Right cardiac atrium (tissue), 5 donors: ENCODE measurements around the gene OR6A2. TPM values are rescaled to one million over a fixed set of nuclear protein-coding genes. Genes with fewer than 3 reads are reported as not detected.
"Not testable (repeated sequence)": the region's sequence is repeated elsewhere in the genome, so short reads cannot be mapped to it uniquely, and the experiment has no call there.

Experiments
- ATAC-seq, 2 donors: fragments of 200-7000 bp; cut with Tn5 transposase; one replicate each; pipeline versions ENCODE4 v1.8.0 to v1.9.1; 2020; ENCODE audit warnings: moderate library complexity in 2 of 2, mild to moderate bottlenecking in 1 of 2
- DNase-seq, 3 donors: peaks; one replicate each; pipeline ENCODE4 v3.0.0-alpha.2; 2020
- H3K27ac ChIP-seq: one replicate; pipeline ENCODE4 v1.5.1; 2013; ENCODE audit warnings: mild to moderate bottlenecking, low read length, control low read depth, moderate library complexity
- H3K27me3 ChIP-seq: one replicate; pipeline ENCODE4 v1.6.1; 2013; ENCODE audit not compliant: control insufficient read depth, insufficient read depth
- H3K4me1 ChIP-seq: one replicate; pipeline ENCODE4 v1.6.1; 2013; ENCODE audit warnings: low read length; ENCODE audit not compliant: control insufficient read depth, insufficient read depth
- H3K4me3 ChIP-seq: one replicate; pipeline ENCODE4 v1.5.1; 2013; ENCODE audit warnings: low read length, control low read depth
- H3K9me3 ChIP-seq: one replicate; pipeline ENCODE4 v1.6.1; 2013; ENCODE audit warnings: low read length; ENCODE audit not compliant: control insufficient read depth
- WGBS: extraction: QIAGEN DNeasy Blood & Tissue Kit; methylation state at CpG from one replicate; pipeline ENCODE4 v1.1.7; 2013; 5-methylcytosine and 5-hydroxymethylcytosine counted together
- intact Hi-C, 4 donors: fragments of 100-400 bp; cut with DNase I; formaldehyde crosslinking; loops; one replicate each; pipeline versions ENCODE4 v1.11.0 to v1.14.0; 2022 to 2023
- polyA plus RNA-seq: library from polyadenylated mRNA; stranded (reverse); fragments of 200-250 nt; gene quantifications from one replicate; pipeline ENCODE4 v1.2.3, GENCODE V29; 2013
- total RNA-seq, 4 donors: library from RNA; stranded (reverse); fragmentation: NEBNext Ultra II Directional; extraction: Animal tissue kit (Norgen Biotek cat#: 25700); gene quantifications; one replicate each; pipeline ENCODE4 v1.2.1, GENCODE V29; 2021
- donor health status: healthy with polysubstance abuse.
- donor health status: DM: no; HTN: yes; CAD: no.
- donor health status: DM: no; HTN: no; CAD: no.
- donor health status: DM: no; HTN: yes; CAD: no; lungs with severe emphysema.
- donor health status: DM: yes; HTN: yes; CAD: no.

OR6A2 gene
- total and polyA plus RNA-seq, 5 donors = 0.06 to 0.08 TPM; not detected in 3

GRCh38 chr11:6817694-6818093 is 18.2 kb upstream of the OR6A2 start:
- intact Hi-C loops = no loop called here
- Histone ChIP-seq H3K9me3 (no peaks in the 10 kb centered on the region), H3K27me3 (no peaks in the 10 kb centered on the region), H3K27ac (no peak overlapping the region), H3K4me3 (no peak overlapping the region), H3K4me1 (no peaks in the 10 kb centered on the region)
- ATAC-seq = no peak
- WGBS = 59% methylated on average over 1 of the region's 1 CpG
- DNase-seq = no peak

- intact Hi-C loops = no loop called here
- no peak for DNase-seq
- no peak for ATAC-seq
- Histone ChIP-seq H3K4me1 (no peaks in the 10 kb centered on the region), H3K27me3 (no peaks in the 10 kb centered on the region), H3K9me3 (no peaks in the 10 kb centered on the region), H3K4me3 (no peak overlapping the region), H3K27ac (no peak overlapping the region)
- 61% methylated on average over 2 of the region's 2 CpGs for WGBS
Measured at GRCh38 chr11:6813656-6814055, 14.2 kb upstream of the OR6A2 start.

GRCh38 chr11:6812390-6813005 is 13.0 kb upstream of the OR6A2 start:
- intact Hi-C loops = no loop called here
- ATAC-seq (peak; percentile 32 to 33), DNase-seq (no peak)
- Histone ChIP-seq H3K4me1 (no peaks in the 10 kb centered on the region), H3K9me3 (no peaks in the 10 kb centered on the region), H3K27ac (no peak overlapping the region), H3K4me3 (no peak overlapping the region), H3K27me3 (no peaks in the 10 kb centered on the region)
- 15% methylated on average over 6 of the region's 6 CpGs for WGBS

GRCh38 chr11:6801075-6801474 is 1.6 kb upstream of the OR6A2 start:
- intact Hi-C loops, H3K4me1 ChIP-seq, DNase-seq, H3K27me3 ChIP-seq, H3K27ac ChIP-seq, H3K4me3 ChIP-seq, ATAC-seq, H3K9me3 ChIP-seq: not testable (repeated sequence)

- Histone ChIP-seq H3K9me3 (no peaks in the 10 kb centered on the region), H3K4me1 (no peaks in the 10 kb centered on the region), H3K27ac (no peak overlapping the region), H3K27me3 (no peaks in the 10 kb centered on the region), H3K4me3 (no peak overlapping the region)
- intact Hi-C loops = no loop called here
- ATAC-seq (no peak), DNase-seq (no peak)
- WGBS = 88% methylated on average over 4 of the region's 4 CpGs
Measured at GRCh38 chr11:6794639-6795038, 4.8 kb downstream of the OR6A2 start.

- ATAC-seq (no peak), DNase-seq (no peak)
- Histone ChIP-seq H3K4me1 (no peaks in the 10 kb centered on the region), H3K27ac (no peak overlapping the region), H3K4me3 (no peak overlapping the region), H3K27me3 (no peaks in the 10 kb centered on the region), H3K9me3 (no peaks in the 10 kb centered on the region)
- WGBS = 73% methylated on average over 2 of the region's 2 CpGs
- intact Hi-C loops = no loop called here
Measured at GRCh38 chr11:6790546-6790945, 8.9 kb downstream of the OR6A2 start.

GRCh38 chr11:6782720-6783119 is 16.8 kb downstream of the OR6A2 start, which contains the start of gene OR2AG1:
TSS of gene OR2AG1 (plus strand) at chr11:6783020. CDS start at chr11:6785038, 2,018 bp downstream.
- no peak for DNase-seq
- Histone ChIP-seq H3K4me1 (no peaks in the 10 kb centered on the region), H3K27ac (no peak within 1 kb of the TSS), H3K27me3 (no peaks in the 10 kb centered on the region), H3K4me3 (no peak within 1 kb of the TSS), H3K9me3 (no peaks in the 10 kb centered on the region)
- intact Hi-C loops = no loop called here
- 50% methylated on average over 2 of the region's 2 CpGs for WGBS
- ATAC-seq = no peak

GRCh38 chr11:6780829-6781228 is 18.7 kb downstream of the OR6A2 start:
- ATAC-seq = no peak
- H3K9me3 ChIP-seq = no peaks in the 10 kb centered on the region
- no peak overlapping the region for H3K4me3 ChIP-seq
- H3K27ac ChIP-seq = no peak overlapping the region
- DNase-seq = no peak
- no peaks in the 10 kb centered on the region for H3K4me1 ChIP-seq
- no peaks in the 10 kb centered on the region for H3K27me3 ChIP-seq
- intact Hi-C loops = no loop called here

- DNase-seq = no peak
- Histone ChIP-seq H3K27ac (no peak overlapping the region), H3K27me3 (no peaks in the 10 kb centered on the region), H3K4me1 (no peaks in the 10 kb centered on the region), H3K4me3 (no peak overlapping the region), H3K9me3 (no peaks in the 10 kb centered on the region)
- no peak for ATAC-seq
- intact Hi-C loops = no loop called here
Measured at GRCh38 chr11:6778518-6778917, 21.0 kb downstream of the OR6A2 start.

- DNase-seq = no peak
- Histone ChIP-seq H3K4me3 (no peak within 1 kb of the TSS), H3K27me3 (no peaks in the 10 kb centered on the region), H3K4me1 (no peaks in the 10 kb centered on the region), H3K9me3 (no peaks in the 10 kb centered on the region), H3K27ac (no peak within 1 kb of the TSS)
- no peak for ATAC-seq
- intact Hi-C loops = no loop called here
- 81% methylated on average over 4 of the region's 4 CpGs for WGBS
Measured at GRCh38 chr11:6771926-6772893, 27.3 kb downstream of the OR6A2 start, which contains the start of gene OR2AG2. TSS of gene OR2AG2 (minus strand) at chr11:6771976. CDS start at chr11:6768957, 3,019 bp downstream.

GRCh38 chr11:6757373-6757967 is 42.0 kb downstream of the OR6A2 start:
- Histone ChIP-seq H3K27ac (no peak overlapping the region), H3K4me1 (no peaks in the 10 kb centered on the region), H3K9me3 (no peaks in the 10 kb centered on the region), H3K4me3 (no peak overlapping the region), H3K27me3 (no peaks in the 10 kb centered on the region)
- ATAC-seq (peak; percentile 72 to 82), DNase-seq (peak in 2 of 3 donors; percentile 36 to 67)
- WGBS = 50% methylated on average over 2 of the region's 2 CpGs
- intact Hi-C loops = no loop called here
